GDM1 (cell line): Measurements from ENCODE around the gene PGAP1.
"Not testable (repeated sequence)": the region's sequence is repeated elsewhere in the genome, so short reads cannot be mapped to it uniquely, and the experiment has no call there.

ENCODE experiments used
- DNase-seq: peaks from one replicate; lab custom pipeline; 2025; lab: John Stamatoyannopoulos, UW

Gene PGAP1

GRCh38 chr2:196951973-196952372 is 25.5 kb upstream of the PGAP1 start:
- no peak for DNase-seq

- DNase-seq: no peak
These were observed 22.6 kb upstream of the PGAP1 start for GRCh38 chr2:196949116-196949515.

GRCh38 chr2:196944570-196944969 is 18.1 kb upstream of the PGAP1 start:
- no peak for DNase-seq

GRCh38 chr2:196941398-196942078 is 15.0 kb upstream of the PGAP1 start:
- DNase-seq: no peak

GRCh38 chr2:196939371-196939770 is 12.9 kb upstream of the PGAP1 start:
- no peak for DNase-seq

- DNase-seq: no peak
These were observed 8.9 kb upstream of the PGAP1 start for GRCh38 chr2:196935432-196935831.

GRCh38 chr2:196934672-196935071 is 8.2 kb upstream of the PGAP1 start:
- DNase-seq: no peak

- no peak for DNase-seq
These were observed 5.0 kb upstream of the PGAP1 start for GRCh38 chr2:196931555-196931954.

GRCh38 chr2:196927376-196928225 is 1.1 kb upstream of the PGAP1 start:
- peak; percentile 30 for DNase-seq

- no peak for DNase-seq
These were observed 542 bp downstream of the PGAP1 start for GRCh38 chr2:196925768-196926561.

GRCh38 chr2:196925051-196925767 is 1.3 kb downstream of the PGAP1 start:
- DNase-seq: no peak

- no peak for DNase-seq
These were observed 2.5 kb downstream of the PGAP1 start for GRCh38 chr2:196924051-196924450.

- DNase-seq: no peak
These were observed 7.6 kb downstream of the PGAP1 start for GRCh38 chr2:196918927-196919326.

- no peak for DNase-seq
These were observed 8.7 kb downstream of the PGAP1 start for GRCh38 chr2:196917802-196918201.

- no peak for DNase-seq
These were observed 10.9 kb downstream of the PGAP1 start for GRCh38 chr2:196915507-196916189.

- DNase-seq: no peak
These were observed 11.5 kb downstream of the PGAP1 start for GRCh38 chr2:196914867-196915460.

- DNase-seq: no peak
These were observed 12.8 kb downstream of the PGAP1 start for GRCh38 chr2:196913691-196914090.

- not testable (repeated sequence) for DNase-seq
These were observed 21.1 kb downstream of the PGAP1 start for GRCh38 chr2:196905365-196905764.

GRCh38 chr2:196902828-196903227 is 23.7 kb downstream of the PGAP1 start:
- DNase-seq: no peak

GRCh38 chr2:196900843-196901242 is 25.7 kb downstream of the PGAP1 start:
- DNase-seq: no peak

- no peak for DNase-seq
These were observed 26.5 kb downstream of the PGAP1 start for GRCh38 chr2:196899976-196900375.
